ENCODE data around the gene GOLT1A. TPM values are rescaled to one million over a fixed set of nuclear protein-coding genes. Genes with fewer than 3 reads are reported as not detected.

The GOLT1A gene
- total and polyA plus RNA-seq, 2 of the 8 experiments (the other 6 are each of a cell fraction or from before 2014, with no cell fraction given) = 7.5 to 8.5 TPM

DNA sequence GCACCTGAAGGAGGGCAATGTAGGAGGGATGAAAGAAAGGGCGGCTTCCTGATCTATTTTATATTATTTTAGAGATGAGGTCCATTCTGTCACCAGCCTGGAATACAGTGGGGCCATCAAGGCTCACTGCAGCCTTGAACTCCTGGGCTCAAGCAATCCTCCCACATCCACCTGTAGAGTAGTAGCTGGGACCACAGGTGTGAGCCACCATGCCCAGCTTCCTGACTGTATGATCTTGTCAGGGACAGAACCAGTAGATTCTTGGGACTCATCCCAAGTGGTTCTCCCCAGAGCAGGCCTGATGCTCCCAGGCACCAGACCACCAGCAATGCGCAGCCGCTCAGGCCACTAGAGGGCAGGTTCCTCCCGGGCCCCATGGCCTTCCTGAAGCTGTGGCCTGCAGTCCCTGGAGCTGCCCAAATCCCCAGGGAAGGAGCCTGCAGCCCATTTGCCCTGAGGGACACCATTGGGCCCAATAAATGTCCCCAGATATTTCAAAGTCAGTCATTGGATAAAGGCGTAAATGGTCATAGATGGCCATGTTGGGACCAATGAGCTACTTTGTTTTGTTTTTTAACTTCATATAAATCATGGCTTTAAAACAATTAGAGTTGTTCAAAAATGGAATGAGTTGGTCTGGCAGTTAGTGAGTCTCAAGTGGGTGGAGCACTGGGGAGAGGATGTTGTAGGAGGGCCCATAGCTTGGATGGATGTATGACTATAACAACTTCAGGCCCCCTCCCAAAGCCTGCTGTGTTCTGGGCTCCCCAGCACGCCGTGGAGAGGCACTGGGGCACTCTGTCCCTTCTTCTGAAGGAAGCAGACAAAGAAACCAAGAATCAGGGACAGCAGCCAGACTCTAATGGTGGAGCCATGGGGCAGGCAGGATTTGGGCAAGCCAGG lies 44.7 kb upstream of the GOLT1A start:
- H2BK12ac ChIP-seq (ENCODE audit: low read depth, low read length) = no peak overlapping the region
- no peak overlapping the region for H2AK5ac ChIP-seq (ENCODE audit: low read depth, low read length)
- no peaks in the 10 kb centered on the region for H3K9me3 ChIP-seq (ENCODE audit: insufficient read depth in 2 of 2, low read depth in 1 of 2, low read length in 1 of 2)
- no peak overlapping the region for H3K27ac ChIP-seq (ENCODE audit: low read depth, low read length)
- WGBS, 2 experiments (ENCODE audit: extremely low coverage in 1 of 2, insufficient coverage in 1 of 2, insufficient read length in 1 of 2, insufficient replicate concordance in 2 of 2, low coverage in 1 of 2, low lambda C conversion rate in 2 of 2, missing lambda C conversion rate in 1 of 2) = 49% methylated on average over 7 of the region's 7 CpGs; no CpG with 5 or more reads in 1 of the 2 experiments
- no peak overlapping the region for H4K5ac ChIP-seq (ENCODE audit: insufficient read length, low read depth, low read length)
- H3K9ac ChIP-seq (replicated peaks in 1 of 4; ENCODE audit: extremely low read depth in 1 of 4, low read depth in 3 of 4, low read length in 3 of 4) = no peak overlapping the region
- no peak overlapping the region for H3K18ac ChIP-seq (ENCODE audit: extremely low read depth, low read length)
- H2BK20ac ChIP-seq (ENCODE audit: low read length) = no peak overlapping the region
- no peaks in the 10 kb centered on the region for H3K27me3 ChIP-seq (replicated peaks in 1 of 4; ENCODE audit: control insufficient read depth in 3 of 4, extremely low read depth in 1 of 4, insufficient read depth in 3 of 4, low read length in 3 of 4)
- H2BK15ac ChIP-seq (ENCODE audit: low read length) = no peak overlapping the region
- CTCF ChIA-PET (ENCODE audit: partially characterized antibody) = interaction anchor here (0.7 to 19.1 kb wide), 45 partner anchors 11 to 422 kb away, joined by 3 to 335 read pairs (median 7); partner anchors contain the start of genes GOLT1A and PLEKHA6
- H4K91ac ChIP-seq (replicated peaks; ENCODE audit: insufficient read length, low read length) = no peak overlapping the region
- H3K36me3 ChIP-seq (ENCODE audit: control insufficient read depth in 2 of 4, insufficient read depth in 4 of 4, low read length in 3 of 4) = peaks cover 0 to 4% (median 0%) of the 10 kb centered on the region in 4 experiments; a peak in 1 of 8 replicates
- H2BK120ac ChIP-seq (replicated peaks; ENCODE audit: low read depth, low read length) = no peak overlapping the region
- no peaks in the 10 kb centered on the region for H3K23me2 ChIP-seq (ENCODE audit: low read depth, low read length)
- H3K23ac ChIP-seq (ENCODE audit: insufficient read length) = no peak overlapping the region
- POLR2A ChIA-PET (ENCODE audit: partially characterized antibody) = interaction anchor here (0.9 kb wide), 1 partner anchor 140 kb away, joined by 3 read pairs; no protein-coding TSS in a partner anchor
- H2AFZ ChIP-seq (ENCODE audit: low read length) = no peak overlapping the region
- FAIRE-seq (peak; percentile 70), DNase-seq (ENCODE audit: low read depth in 1 of 2, low spot score in 2 of 2) (peak; percentile 56 to 93)
- H4K8ac ChIP-seq (ENCODE audit: extremely low read depth, insufficient read depth, low read length) = no peak overlapping the region
- no peak overlapping the region for H3K56ac ChIP-seq (replicated peaks; ENCODE audit: insufficient read length, low read depth, low read length)
- H4K20me1 ChIP-seq (replicated peaks in 1 of 2; ENCODE audit: control insufficient read depth in 1 of 2, insufficient read depth in 2 of 2, low read length in 2 of 2) = no peaks in the 10 kb centered on the region
- no peak overlapping the region for H3K4me3 ChIP-seq (ENCODE audit: extremely low read depth in 1 of 4, insufficient read depth in 2 of 4, low read depth in 3 of 4, low read length in 4 of 4)
- H3K4ac ChIP-seq (replicated peaks; ENCODE audit: insufficient read length, low read depth, low read length) = no peak overlapping the region
- H3K4me1 ChIP-seq (replicated peaks in 1 of 4; ENCODE audit: control insufficient read depth in 3 of 4, insufficient read depth in 4 of 4, low read length in 3 of 4) = peaks cover 14 to 28% (median 21%) of the 10 kb centered on the region in 4 experiments
- no peaks in the 10 kb centered on the region for H3K79me1 ChIP-seq (ENCODE audit: low read depth, low read length)
- no peak overlapping the region for H3K4me2 ChIP-seq (ENCODE audit: insufficient read depth in 1 of 2, low read depth in 2 of 2, low read length in 2 of 2)
- no peak overlapping the region; the same call in 1 of the 2 replicates for H2BK5ac ChIP-seq (ENCODE audit: low read depth, low read length)
- H3K14ac ChIP-seq (ENCODE audit: insufficient read length) = no peak overlapping the region
- H3K79me2 ChIP-seq (ENCODE audit: control insufficient read depth in 1 of 2, insufficient read depth in 2 of 2, low read length in 2 of 2) = no peaks in the 10 kb centered on the region
- TF ChIP-seq EZH2 (IDR thresholded peaks at IDR 0.05; ENCODE audit: low read depth, low read length, severe bottlenecking) (no peak), GABPA (IDR thresholded peaks at IDR 0.05; ENCODE audit: borderline replicate concordance, insufficient read depth, low read length) (peak; percentile 61; the same call in 1 of the 2 replicates), SIN3A (conservative IDR thresholded peaks at IDR 0.05 in 1 of 2, IDR thresholded peaks at IDR 0.05 in 1 of 2; ENCODE audit: low read depth in 1 of 2, low read length in 2 of 2) (peak in 1 of 2 experiments; percentile 52; a peak in 1 of 4 replicates), MAFK (IDR thresholded peaks at IDR 0.05; ENCODE audit: low read depth, low read length) (no peak), RAD21 (IDR thresholded peaks at IDR 0.05 in 1 of 2, conservative IDR thresholded peaks at IDR 0.05 in 1 of 2; ENCODE audit: low read depth in 2 of 2, low read length in 2 of 2) (peak; percentile 89 to 94)
- TF ChIP-seq, protein P1, sequence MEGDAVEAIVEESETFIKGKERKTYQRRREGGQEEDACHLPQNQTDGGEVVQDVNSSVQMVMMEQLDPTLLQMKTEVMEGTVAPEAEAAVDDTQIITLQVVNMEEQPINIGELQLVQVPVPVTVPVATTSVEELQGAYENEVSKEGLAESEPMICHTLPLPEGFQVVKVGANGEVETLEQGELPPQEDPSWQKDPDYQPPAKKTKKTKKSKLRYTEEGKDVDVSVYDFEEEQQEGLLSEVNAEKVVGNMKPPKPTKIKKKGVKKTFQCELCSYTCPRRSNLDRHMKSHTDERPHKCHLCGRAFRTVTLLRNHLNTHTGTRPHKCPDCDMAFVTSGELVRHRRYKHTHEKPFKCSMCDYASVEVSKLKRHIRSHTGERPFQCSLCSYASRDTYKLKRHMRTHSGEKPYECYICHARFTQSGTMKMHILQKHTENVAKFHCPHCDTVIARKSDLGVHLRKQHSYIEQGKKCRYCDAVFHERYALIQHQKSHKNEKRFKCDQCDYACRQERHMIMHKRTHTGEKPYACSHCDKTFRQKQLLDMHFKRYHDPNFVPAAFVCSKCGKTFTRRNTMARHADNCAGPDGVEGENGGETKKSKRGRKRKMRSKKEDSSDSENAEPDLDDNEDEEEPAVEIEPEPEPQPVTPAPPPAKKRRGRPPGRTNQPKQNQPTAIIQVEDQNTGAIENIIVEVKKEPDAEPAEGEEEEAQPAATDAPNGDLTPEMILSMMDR (IDR thresholded peaks at IDR 0.05; ENCODE audit: control extremely low read depth in 1 of 3, insufficient read depth in 1 of 3, low read depth in 1 of 3, low read length in 3 of 3) = peak; percentile 96 to 97 (median 97)
